ENCODE measurements around the gene COL4A1. TPM values are rescaled to one million over a fixed set of nuclear protein-coding genes. Genes with fewer than 3 reads are reported as not detected.

The COL4A1 gene
- total RNA-seq, 1 experiment from 2014 or later, result not detected

GRCh38 chr13:110310541-110311442, 3.8 kb upstream of the COL4A1 start:
- no peak for DNase-seq
- Histone ChIP-seq H3K4me3 (ENCODE audit: low read length) (no peak overlapping the region), H3K9me2 (replicated peaks; ENCODE audit: insufficient read depth, low read length) (no peaks in the 10 kb centered on the region), H3K36me3 (ENCODE audit: insufficient read depth, low read length) (no peaks in the 10 kb centered on the region), H3K27me3 (ENCODE audit: low read length) (no peaks in the 10 kb centered on the region), H3K4me1 (ENCODE audit: low read length) (no peaks in the 10 kb centered on the region), H3K27ac (ENCODE audit: low read length) (no peak overlapping the region), H4K20me1 (ENCODE audit: insufficient read depth, low read depth, low read length) (no peaks in the 10 kb centered on the region), H3K79me2 (ENCODE audit: low read length) (no peaks in the 10 kb centered on the region), H3K9me3 (ENCODE audit: low read length) (no peaks in the 10 kb centered on the region), H3K4me2 (ENCODE audit: low read depth, low read length, poor library complexity, severe bottlenecking) (no peak overlapping the region), H3K9ac (ENCODE audit: low read length) (no peak overlapping the region), H2AFZ (ENCODE audit: low read length) (no peak overlapping the region)

DNA sequence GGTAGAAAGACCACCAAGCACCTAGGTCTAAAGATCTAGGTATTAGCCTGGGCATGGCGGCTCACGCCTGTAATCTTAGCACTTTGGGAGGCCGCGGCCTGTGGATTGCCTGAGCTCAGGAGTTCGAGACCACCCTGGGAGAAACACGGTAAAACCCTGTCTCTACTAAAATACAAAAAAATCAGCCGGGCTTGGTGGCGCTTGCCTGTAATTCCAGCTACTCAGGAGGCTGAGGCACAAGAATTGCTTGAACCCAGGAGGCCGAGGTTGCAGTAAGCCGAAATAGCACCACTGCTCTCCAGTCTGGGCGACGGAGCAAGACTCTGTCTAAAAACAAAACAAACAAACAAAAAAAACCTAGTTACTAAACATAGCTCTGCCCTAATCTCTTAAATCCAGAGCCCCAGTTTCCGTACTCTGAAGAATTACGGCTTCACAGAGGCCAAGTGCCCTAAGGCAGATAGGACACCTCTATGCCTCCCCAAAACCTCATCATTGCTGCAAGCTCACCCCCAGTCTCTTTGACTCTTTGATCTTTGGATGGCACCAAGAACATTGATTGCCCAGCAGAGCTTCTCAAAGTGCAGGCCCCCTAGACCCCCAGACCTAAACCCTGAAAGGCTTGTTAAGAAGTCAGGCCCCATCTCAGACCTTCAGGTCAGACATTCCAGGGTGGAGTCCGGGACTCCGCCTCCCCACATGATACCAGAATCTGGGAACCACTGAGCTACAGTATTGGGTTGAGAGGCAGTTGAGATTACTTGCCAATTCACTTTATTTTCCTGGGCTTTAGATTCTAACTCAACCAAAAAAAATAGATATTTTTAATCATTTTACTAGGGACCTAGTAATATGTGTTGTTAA, 2.9 kb upstream of the COL4A1 start:
- Histone ChIP-seq H3K4me3 (ENCODE audit: low read length) (no peak overlapping the region), H3K27ac (ENCODE audit: low read length) (no peak overlapping the region), H2AFZ (ENCODE audit: low read length) (no peak overlapping the region), H3K36me3 (ENCODE audit: insufficient read depth, low read length) (no peaks in the 10 kb centered on the region), H3K79me2 (ENCODE audit: low read length) (no peaks in the 10 kb centered on the region), H3K9me3 (ENCODE audit: low read length) (no peaks in the 10 kb centered on the region), H3K4me2 (ENCODE audit: low read depth, low read length, poor library complexity, severe bottlenecking) (no peak overlapping the region), H3K9me2 (replicated peaks; ENCODE audit: insufficient read depth, low read length) (no peaks in the 10 kb centered on the region), H3K27me3 (ENCODE audit: low read length) (no peaks in the 10 kb centered on the region), H4K20me1 (ENCODE audit: insufficient read depth, low read depth, low read length) (no peaks in the 10 kb centered on the region), H3K4me1 (ENCODE audit: low read length) (no peaks in the 10 kb centered on the region), H3K9ac (ENCODE audit: low read length) (no peak overlapping the region)
- DNase-seq, result no peak

DNA sequence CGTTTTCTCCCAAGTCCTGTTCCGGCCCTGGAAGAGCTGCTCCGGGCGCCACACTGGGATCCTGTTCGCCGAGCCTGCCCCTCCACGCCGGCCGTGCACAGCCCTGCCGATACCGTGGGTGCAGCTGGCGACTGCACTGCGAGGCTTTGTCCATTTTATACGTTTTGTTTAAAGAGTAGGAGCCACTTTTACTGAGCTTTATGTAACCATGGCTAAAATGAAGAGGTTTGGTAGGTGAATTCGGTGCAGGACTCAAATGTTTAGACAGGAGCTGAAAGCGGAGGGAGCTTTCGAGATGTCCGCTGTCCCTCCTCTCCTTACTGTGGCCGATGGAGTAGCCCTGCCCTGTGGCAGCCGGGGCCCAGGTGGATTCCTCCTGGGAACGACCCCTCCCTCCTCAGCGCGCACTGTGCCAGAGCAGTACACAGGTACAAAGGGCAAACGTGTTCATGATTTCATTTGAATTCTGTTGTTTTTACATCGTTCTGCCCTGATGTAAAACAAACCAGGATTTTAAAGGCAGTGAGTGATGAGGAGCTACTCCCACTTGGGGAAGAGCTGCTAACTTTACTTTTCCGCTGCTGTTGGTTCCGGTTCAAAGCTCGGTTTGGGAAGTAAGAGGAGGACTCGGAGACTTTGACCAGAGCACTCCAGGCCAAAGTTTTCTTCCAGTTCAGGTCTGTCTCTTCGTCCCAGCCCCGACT, 1.9 kb upstream of the COL4A1 start:
- Histone ChIP-seq H4K20me1 (ENCODE audit: insufficient read depth, low read depth, low read length) (no peaks in the 10 kb centered on the region), H3K4me1 (ENCODE audit: low read length) (no peaks in the 10 kb centered on the region), H3K4me2 (ENCODE audit: low read depth, low read length, poor library complexity, severe bottlenecking) (no peak overlapping the region), H3K27me3 (ENCODE audit: low read length) (no peaks in the 10 kb centered on the region), H3K4me3 (ENCODE audit: low read length) (no peak overlapping the region), H3K9ac (ENCODE audit: low read length) (no peak overlapping the region), H3K79me2 (ENCODE audit: low read length) (no peaks in the 10 kb centered on the region), H3K9me3 (ENCODE audit: low read length) (no peaks in the 10 kb centered on the region), H2AFZ (ENCODE audit: low read length) (no peak overlapping the region), H3K36me3 (ENCODE audit: insufficient read depth, low read length) (no peaks in the 10 kb centered on the region), H3K9me2 (replicated peaks; ENCODE audit: insufficient read depth, low read length) (no peaks in the 10 kb centered on the region), H3K27ac (ENCODE audit: low read length) (no peak overlapping the region)
- no peak for DNase-seq

- Histone ChIP-seq H3K79me2 (ENCODE audit: low read length) (no peaks in the 10 kb centered on the region), H3K4me1 (ENCODE audit: low read length) (no peaks in the 10 kb centered on the region), H3K27ac (ENCODE audit: low read length) (no peak overlapping the region), H3K4me2 (ENCODE audit: low read depth, low read length, poor library complexity, severe bottlenecking) (no peak overlapping the region), H3K27me3 (ENCODE audit: low read length) (no peaks in the 10 kb centered on the region), H3K9me2 (replicated peaks; ENCODE audit: insufficient read depth, low read length) (no peaks in the 10 kb centered on the region), H3K36me3 (ENCODE audit: insufficient read depth, low read length) (no peaks in the 10 kb centered on the region), H2AFZ (ENCODE audit: low read length) (no peak overlapping the region), H3K9me3 (ENCODE audit: low read length) (no peaks in the 10 kb centered on the region), H3K9ac (ENCODE audit: low read length) (no peak overlapping the region), H3K4me3 (ENCODE audit: low read length) (no peak overlapping the region), H4K20me1 (ENCODE audit: insufficient read depth, low read depth, low read length) (no peaks in the 10 kb centered on the region)
- DNase-seq, result no peak
Observed at GRCh38 chr13:110307767-110308655, 1.1 kb upstream of the COL4A1 start.

DNA sequence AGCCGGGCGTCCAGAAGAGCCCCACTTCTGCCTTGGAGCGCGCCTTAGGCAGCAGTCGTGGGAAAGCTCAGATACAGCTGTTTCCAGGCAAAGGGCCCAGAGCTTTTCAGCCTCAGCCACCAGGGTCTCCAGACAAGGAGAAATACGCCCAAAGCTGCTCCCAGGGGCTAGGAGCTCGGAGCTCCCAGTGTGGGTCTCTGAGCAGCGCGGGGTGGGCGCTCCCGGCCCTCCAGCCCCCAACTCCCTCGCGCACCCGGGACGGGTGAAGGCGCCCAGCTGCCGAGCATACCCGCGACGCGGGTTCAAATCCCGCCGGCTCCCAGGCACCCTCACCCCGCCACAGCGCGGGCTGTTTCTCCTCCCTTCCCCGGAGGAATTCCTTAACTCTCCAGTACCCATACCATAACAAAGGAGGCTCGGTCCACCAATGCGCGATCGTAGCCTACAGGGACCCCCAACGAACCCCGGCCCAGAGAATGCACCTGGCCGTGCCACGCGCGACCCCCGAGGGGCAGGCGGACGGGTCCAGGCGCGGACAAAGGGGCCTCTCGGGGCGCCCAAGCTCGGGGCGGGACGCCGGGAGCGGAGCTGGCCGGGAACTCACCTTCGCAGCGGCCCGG, 507 bp downstream of the COL4A1 start:
- no peaks in the 10 kb centered on the region for H3K79me2 ChIP-seq (ENCODE audit: low read length)

GRCh38 chr13:110305949-110306339, 1.0 kb downstream of the COL4A1 start:
- no peaks in the 10 kb centered on the region for H4K20me1 ChIP-seq (ENCODE audit: insufficient read depth, low read depth, low read length)
- DNase-seq, result no peak
- H3K36me3 ChIP-seq (ENCODE audit: insufficient read depth, low read length), result no peaks in the 10 kb centered on the region
- H3K9me2 ChIP-seq (replicated peaks; ENCODE audit: insufficient read depth, low read length), result no peaks in the 10 kb centered on the region
- no peak overlapping the region for H2AFZ ChIP-seq (ENCODE audit: low read length)
- H3K9me3 ChIP-seq (ENCODE audit: low read length), result no peaks in the 10 kb centered on the region
- H3K27ac ChIP-seq (ENCODE audit: low read length), result no peak overlapping the region
- H3K4me3 ChIP-seq (ENCODE audit: low read length), result no peak overlapping the region
- no peaks in the 10 kb centered on the region for H3K79me2 ChIP-seq (ENCODE audit: low read length)
- no peak overlapping the region for H3K4me2 ChIP-seq (ENCODE audit: low read depth, low read length, poor library complexity, severe bottlenecking)
- no peaks in the 10 kb centered on the region for H3K27me3 ChIP-seq (ENCODE audit: low read length)
- no peaks in the 10 kb centered on the region for H3K4me1 ChIP-seq (ENCODE audit: low read length)
- no peak overlapping the region for H3K9ac ChIP-seq (ENCODE audit: low read length)

More for the DNA sequence above, 507 bp downstream of the COL4A1 start:
- H3K36me3 ChIP-seq (ENCODE audit: insufficient read depth, low read length), result no peaks in the 10 kb centered on the region
- no peak overlapping the region for H3K4me3 ChIP-seq (ENCODE audit: low read length)
- no peaks in the 10 kb centered on the region for H3K4me1 ChIP-seq (ENCODE audit: low read length)
- no peak overlapping the region for H3K9ac ChIP-seq (ENCODE audit: low read length)
- DNase-seq, result no peak
- H3K27ac ChIP-seq (ENCODE audit: low read length), result no peak overlapping the region
- H3K4me2 ChIP-seq (ENCODE audit: low read depth, low read length, poor library complexity, severe bottlenecking), result no peak overlapping the region
- no peaks in the 10 kb centered on the region for H3K27me3 ChIP-seq (ENCODE audit: low read length)
- H2AFZ ChIP-seq (ENCODE audit: low read length), result no peak overlapping the region
- no peaks in the 10 kb centered on the region for H3K9me2 ChIP-seq (replicated peaks; ENCODE audit: insufficient read depth, low read length)
- no peaks in the 10 kb centered on the region for H4K20me1 ChIP-seq (ENCODE audit: insufficient read depth, low read depth, low read length)
- H3K9me3 ChIP-seq (ENCODE audit: low read length), result no peaks in the 10 kb centered on the region

GRCh38 chr13:110305544-110305943, 1.4 kb downstream of the COL4A1 start:
- DNase-seq, result no peak
- Histone ChIP-seq H3K9ac (ENCODE audit: low read length) (no peak overlapping the region), H3K4me1 (ENCODE audit: low read length) (no peaks in the 10 kb centered on the region), H4K20me1 (ENCODE audit: insufficient read depth, low read depth, low read length) (no peaks in the 10 kb centered on the region), H3K36me3 (ENCODE audit: insufficient read depth, low read length) (no peaks in the 10 kb centered on the region), H3K9me2 (replicated peaks; ENCODE audit: insufficient read depth, low read length) (no peaks in the 10 kb centered on the region), H3K79me2 (ENCODE audit: low read length) (no peaks in the 10 kb centered on the region), H2AFZ (ENCODE audit: low read length) (no peak overlapping the region), H3K4me2 (ENCODE audit: low read depth, low read length, poor library complexity, severe bottlenecking) (no peak overlapping the region), H3K27ac (ENCODE audit: low read length) (no peak overlapping the region), H3K4me3 (ENCODE audit: low read length) (no peak overlapping the region), H3K27me3 (ENCODE audit: low read length) (no peaks in the 10 kb centered on the region), H3K9me3 (ENCODE audit: low read length) (no peaks in the 10 kb centered on the region)

Measured in Karpas-422 (cell line).